ENCODE results near the gene MAST3.

GRCh38 chr19:18128805-18129204 is 31.2 kb downstream of the MAST3 start:
- TF ChIP-seq MXI1 (IDR thresholded peaks at IDR 0.05; ENCODE audit: low read depth, low read length) = no peak
- TF ChIP-seq POLR2AphosphoS5 (IDR thresholded peaks at IDR 0.05; ENCODE audit: low read depth, low read length) = no peak
- TF ChIP-seq, protein P1, sequence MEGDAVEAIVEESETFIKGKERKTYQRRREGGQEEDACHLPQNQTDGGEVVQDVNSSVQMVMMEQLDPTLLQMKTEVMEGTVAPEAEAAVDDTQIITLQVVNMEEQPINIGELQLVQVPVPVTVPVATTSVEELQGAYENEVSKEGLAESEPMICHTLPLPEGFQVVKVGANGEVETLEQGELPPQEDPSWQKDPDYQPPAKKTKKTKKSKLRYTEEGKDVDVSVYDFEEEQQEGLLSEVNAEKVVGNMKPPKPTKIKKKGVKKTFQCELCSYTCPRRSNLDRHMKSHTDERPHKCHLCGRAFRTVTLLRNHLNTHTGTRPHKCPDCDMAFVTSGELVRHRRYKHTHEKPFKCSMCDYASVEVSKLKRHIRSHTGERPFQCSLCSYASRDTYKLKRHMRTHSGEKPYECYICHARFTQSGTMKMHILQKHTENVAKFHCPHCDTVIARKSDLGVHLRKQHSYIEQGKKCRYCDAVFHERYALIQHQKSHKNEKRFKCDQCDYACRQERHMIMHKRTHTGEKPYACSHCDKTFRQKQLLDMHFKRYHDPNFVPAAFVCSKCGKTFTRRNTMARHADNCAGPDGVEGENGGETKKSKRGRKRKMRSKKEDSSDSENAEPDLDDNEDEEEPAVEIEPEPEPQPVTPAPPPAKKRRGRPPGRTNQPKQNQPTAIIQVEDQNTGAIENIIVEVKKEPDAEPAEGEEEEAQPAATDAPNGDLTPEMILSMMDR (IDR thresholded peaks at IDR 0.05) = no peak
- TF ChIP-seq, protein P2, sequence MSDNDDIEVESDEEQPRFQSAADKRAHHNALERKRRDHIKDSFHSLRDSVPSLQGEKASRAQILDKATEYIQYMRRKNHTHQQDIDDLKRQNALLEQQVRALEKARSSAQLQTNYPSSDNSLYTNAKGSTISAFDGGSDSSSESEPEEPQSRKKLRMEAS (IDR thresholded peaks at IDR 0.05; ENCODE audit: low read depth) = no peak
- no peak for TF ChIP-seq RAD21 (IDR thresholded peaks at IDR 0.05; ENCODE audit: low read length)
- no peak for TF ChIP-seq RFX5 (IDR thresholded peaks at IDR 0.05; ENCODE audit: low read length)
- TF ChIP-seq EZH2phosphoT487 (IDR thresholded peaks at IDR 0.05; ENCODE audit: borderline replicate concordance, low read depth) = no peak
- TF ChIP-seq TEAD4 (IDR thresholded peaks at IDR 0.05; ENCODE audit: borderline replicate concordance, insufficient read depth) = no peak
